ENCODE results near the gene SH2D1A. TPM values are rescaled to one million over a fixed set of nuclear protein-coding genes. Genes with fewer than 3 reads are reported as not detected.

The SH2D1A gene
- total and polyA plus RNA-seq, 2 donors (not counting 1 experiment from before 2014, with no cell fraction given), result 0.04 TPM; not detected in 1

DNA sequence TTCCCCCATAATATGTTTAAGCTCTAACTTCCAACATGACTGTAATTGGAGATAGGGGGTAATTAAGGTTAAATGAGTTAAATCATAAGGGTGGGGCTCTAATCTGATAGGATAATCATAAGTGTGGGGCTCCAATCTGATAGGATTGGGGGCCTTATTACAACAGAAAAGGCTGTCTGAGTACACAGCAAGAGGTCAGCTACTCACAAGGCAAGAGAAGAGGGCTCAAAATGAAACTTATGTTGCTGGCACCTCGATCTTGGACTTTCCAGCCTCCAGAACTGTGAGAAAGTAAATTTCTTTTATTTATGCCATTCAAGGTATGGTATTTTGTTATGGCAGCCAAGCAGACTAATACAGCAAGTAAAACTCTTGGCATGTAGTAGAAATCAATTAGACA, 16.4 kb downstream of the SH2D1A start:
- no peak overlapping the region for H3K4me3 Mint-ChIP-seq
- WGBS (ENCODE audit: insufficient coverage), result no CpG with 5 or more reads among the region's 1 CpG

DNA sequence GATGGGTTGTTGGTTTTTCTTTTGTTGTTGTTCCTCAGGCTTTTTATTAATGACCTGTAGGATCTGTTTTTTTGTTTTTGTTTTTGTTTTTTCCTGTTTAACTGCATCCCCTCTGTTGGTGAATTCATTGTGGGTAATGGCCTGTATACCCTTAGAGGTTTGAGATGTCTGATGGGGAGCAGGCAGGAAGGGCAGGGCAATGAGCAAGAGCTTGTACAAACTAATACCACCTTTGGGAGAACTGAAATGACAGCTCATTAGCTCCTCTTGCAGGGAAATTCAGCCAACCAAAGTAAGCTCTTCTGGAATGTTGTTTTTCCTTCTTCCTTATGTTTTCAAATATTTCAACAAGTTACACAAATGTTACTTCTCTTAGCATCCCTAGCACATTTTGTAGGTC, 23.4 kb downstream of the SH2D1A start:
- no peak for ATAC-seq (ENCODE audit: low read depth)
- Histone ChIP-seq H3K9me3 (ENCODE audit: control extremely low read depth in 1 of 3, control insufficient read depth in 2 of 3, insufficient read depth in 1 of 3, low read length in 2 of 3) (no peaks in the 10 kb centered on the region), H3K27ac (ENCODE audit: low read length in 2 of 2) (no peak overlapping the region), H3K4me2 (replicated peaks; ENCODE audit: low read depth, low read length, poor library complexity, severe bottlenecking) (no peak overlapping the region), H3K4me3 (ENCODE audit: control extremely low read depth in 1 of 5, extremely low read depth in 1 of 5, insufficient read depth in 1 of 5, low read depth in 2 of 5, low read length in 4 of 5) (no peak overlapping the region), H3K9ac (ENCODE audit: low read length) (no peak overlapping the region), H2AFZ (ENCODE audit: insufficient read depth, low read depth, low read length, poor library complexity, severe bottlenecking) (no peak overlapping the region), H3K36me3 (replicated peaks in 1 of 2; ENCODE audit: control extremely low read depth in 1 of 2, control insufficient read depth in 1 of 2, extremely low read depth in 1 of 2, insufficient read depth in 2 of 2, low read length in 1 of 2) (no peaks in the 10 kb centered on the region), H4K20me1 (ENCODE audit: control insufficient read depth, insufficient read depth, low read length, poor library complexity, severe bottlenecking) (no peaks in the 10 kb centered on the region), H3K79me2 (ENCODE audit: control insufficient read depth, insufficient read depth, low read length) (no peaks in the 10 kb centered on the region), H3K4me1 (ENCODE audit: control insufficient read depth in 2 of 2, insufficient read depth in 2 of 2, low read length in 2 of 2) (no peaks in the 10 kb centered on the region), H3K27me3 (replicated peaks in 1 of 4; ENCODE audit: control extremely low read depth in 1 of 4, control insufficient read depth in 3 of 4, insufficient read depth in 4 of 4, low read length in 3 of 4) (no peaks in the 10 kb centered on the region)
- Mint-ChIP-seq H3K4me3 (no peak overlapping the region), H3K27ac (no peak overlapping the region), H3K9me3 (ENCODE audit: insufficient read depth) (no peaks in the 10 kb centered on the region), H3K4me1 (no peaks in the 10 kb centered on the region), H3K27me3 (peaks cover 6% of the 10 kb centered on the region)
- POLR2A ChIA-PET, result no interaction called here
- no peak for TF ChIP-seq CTCF (IDR thresholded peaks at IDR 0.05)
- TF ChIP-seq EZH2 (IDR thresholded peaks at IDR 0.05; ENCODE audit: borderline replicate concordance, insufficient read depth, low read depth, low read length, poor library complexity, severe bottlenecking), result no peak
- CTCF ChIA-PET, result interaction anchor here (3.0 kb wide), 1 partner anchor 21 kb away, joined by 8 read pairs; no protein-coding TSS in a partner anchor
- DNase-seq, result no peak
- intact Hi-C loops (cut with micrococcal nuclease), result no loop called here

More for the DNA sequence above, 16.4 kb downstream of the SH2D1A start:
- Histone ChIP-seq H3K4me3 (ENCODE audit: control extremely low read depth in 1 of 5, extremely low read depth in 1 of 5, insufficient read depth in 1 of 5, low read depth in 2 of 5, low read length in 4 of 5) (no peak overlapping the region), H3K36me3 (replicated peaks in 1 of 2; ENCODE audit: control extremely low read depth in 1 of 2, control insufficient read depth in 1 of 2, extremely low read depth in 1 of 2, insufficient read depth in 2 of 2, low read length in 1 of 2) (no peaks in the 10 kb centered on the region), H3K9me3 (ENCODE audit: control extremely low read depth in 1 of 3, control insufficient read depth in 2 of 3, insufficient read depth in 1 of 3, low read length in 2 of 3) (no peaks in the 10 kb centered on the region), H3K4me2 (replicated peaks; ENCODE audit: low read depth, low read length, poor library complexity, severe bottlenecking) (no peak overlapping the region), H3K27ac (ENCODE audit: low read length in 2 of 2) (no peak overlapping the region), H4K20me1 (ENCODE audit: control insufficient read depth, insufficient read depth, low read length, poor library complexity, severe bottlenecking) (no peaks in the 10 kb centered on the region), H3K27me3 (replicated peaks in 1 of 4; ENCODE audit: control extremely low read depth in 1 of 4, control insufficient read depth in 3 of 4, insufficient read depth in 4 of 4, low read length in 3 of 4) (no peaks in the 10 kb centered on the region), H3K9ac (ENCODE audit: low read length) (no peak overlapping the region), H3K79me2 (ENCODE audit: control insufficient read depth, insufficient read depth, low read length) (no peaks in the 10 kb centered on the region), H2AFZ (ENCODE audit: insufficient read depth, low read depth, low read length, poor library complexity, severe bottlenecking) (no peak overlapping the region), H3K4me1 (ENCODE audit: control insufficient read depth in 2 of 2, insufficient read depth in 2 of 2, low read length in 2 of 2) (no peaks in the 10 kb centered on the region)
- Mint-ChIP-seq H3K9me3 (ENCODE audit: insufficient read depth) (no peaks in the 10 kb centered on the region), H3K4me1 (no peaks in the 10 kb centered on the region), H3K27ac (no peak overlapping the region), H3K27me3 (peaks cover 7% of the 10 kb centered on the region)
- ATAC-seq (ENCODE audit: low read depth) (no peak), DNase-seq (no peak)
- CTCF ChIA-PET, result no interaction called here
- intact Hi-C loops (cut with micrococcal nuclease), result no loop called here
- POLR2A ChIA-PET, result no interaction called here
- TF ChIP-seq EZH2 (IDR thresholded peaks at IDR 0.05; ENCODE audit: borderline replicate concordance, insufficient read depth, low read depth, low read length, poor library complexity, severe bottlenecking), result no peak
- TF ChIP-seq CTCF (IDR thresholded peaks at IDR 0.05), result no peak
